GM20000 (cell line): ENCODE results near the gene TBC1D8.

ENCODE experiments used
- DNase-seq: peaks from one replicate; pipeline ENCODE4 v3.0.0; 2012; ENCODE audit warnings: low spot score
- CTCF ChIP-seq: IDR thresholded peaks from 2 replicates; pipeline ENCODE4 v1.5.1; 2012; ENCODE audit warnings: mild to moderate bottlenecking, control low read depth; ENCODE audit errors: extremely low read depth, missing control alignments

Gene TBC1D8

GRCh38 chr2:101089942-101090799, 61.0 kb downstream of the TBC1D8 start:
- TF ChIP-seq CTCF, result no peak
- no peak for DNase-seq

GRCh38 chr2:101089419-101089818, 61.8 kb downstream of the TBC1D8 start:
- peak; percentile 77 for DNase-seq
- TF ChIP-seq CTCF, result no peak

DNA sequence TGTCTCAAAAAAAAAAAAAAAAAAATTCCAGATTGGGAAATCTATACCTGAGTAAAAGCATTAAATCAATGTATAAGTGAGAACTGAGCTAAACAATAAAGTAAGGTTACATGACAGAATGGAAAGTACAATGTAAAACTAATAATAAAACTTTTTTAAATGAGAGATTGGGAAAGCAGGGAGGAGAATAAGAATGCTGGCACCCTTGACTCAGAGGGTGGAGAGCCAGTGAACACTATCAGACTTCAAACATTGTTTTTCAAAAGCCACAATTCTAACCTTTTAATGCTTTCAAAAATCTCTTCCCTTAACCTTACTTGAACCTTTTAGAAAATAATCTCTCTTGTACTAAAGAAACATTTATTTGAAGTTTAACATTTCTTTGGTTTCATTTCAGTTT, 63.5 kb downstream of the TBC1D8 start:
- TF ChIP-seq CTCF, result no peak
- DNase-seq, result no peak

DNA sequence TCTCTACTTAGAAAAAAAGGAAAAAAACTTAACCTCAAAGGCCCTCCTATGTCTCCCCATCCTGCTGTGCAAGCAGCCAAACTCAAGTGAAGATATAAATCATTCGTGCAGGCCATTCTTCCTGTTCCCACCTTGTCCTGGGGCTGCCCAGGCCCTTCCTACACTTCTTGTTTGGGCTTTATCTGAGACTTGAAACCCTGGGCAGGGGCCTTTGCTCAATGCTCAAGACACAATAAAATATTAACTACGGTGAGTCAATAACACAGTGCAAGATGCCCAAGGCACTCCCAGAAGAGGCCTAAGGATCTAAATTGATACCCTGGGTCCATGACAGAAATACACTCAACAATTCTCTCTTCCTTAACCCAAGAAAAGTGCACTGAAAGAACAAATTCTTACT, 67.6 kb downstream of the TBC1D8 start:
- TF ChIP-seq CTCF, result no peak

DNA sequence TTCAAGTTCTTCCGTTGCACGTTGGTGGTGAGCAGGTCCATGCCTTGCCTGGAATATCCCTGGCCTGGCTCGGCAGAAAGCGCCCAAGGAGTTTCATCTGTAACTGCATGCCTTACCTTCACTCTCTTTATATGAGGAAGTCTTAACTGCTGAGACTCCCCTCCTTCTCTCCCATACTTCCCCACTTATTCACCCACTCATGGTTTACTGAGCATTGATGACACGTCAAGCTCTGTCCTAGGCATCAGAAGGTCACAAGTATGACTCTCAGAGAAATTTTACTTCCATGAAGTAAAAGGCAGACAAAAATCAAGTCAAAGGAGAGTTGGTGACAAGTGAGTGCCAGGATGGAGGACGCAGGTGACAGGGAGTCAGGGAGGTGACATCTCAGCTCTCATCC, 68.2 kb downstream of the TBC1D8 start:
- TF ChIP-seq CTCF, result no peak
- DNase-seq, result no peak

More for the DNA sequence above, 67.6 kb downstream of the TBC1D8 start:
- no peak for DNase-seq

- no peak for DNase-seq
- no peak for TF ChIP-seq CTCF
Observed at GRCh38 chr2:101081375-101081907, 69.7 kb downstream of the TBC1D8 start.

DNA sequence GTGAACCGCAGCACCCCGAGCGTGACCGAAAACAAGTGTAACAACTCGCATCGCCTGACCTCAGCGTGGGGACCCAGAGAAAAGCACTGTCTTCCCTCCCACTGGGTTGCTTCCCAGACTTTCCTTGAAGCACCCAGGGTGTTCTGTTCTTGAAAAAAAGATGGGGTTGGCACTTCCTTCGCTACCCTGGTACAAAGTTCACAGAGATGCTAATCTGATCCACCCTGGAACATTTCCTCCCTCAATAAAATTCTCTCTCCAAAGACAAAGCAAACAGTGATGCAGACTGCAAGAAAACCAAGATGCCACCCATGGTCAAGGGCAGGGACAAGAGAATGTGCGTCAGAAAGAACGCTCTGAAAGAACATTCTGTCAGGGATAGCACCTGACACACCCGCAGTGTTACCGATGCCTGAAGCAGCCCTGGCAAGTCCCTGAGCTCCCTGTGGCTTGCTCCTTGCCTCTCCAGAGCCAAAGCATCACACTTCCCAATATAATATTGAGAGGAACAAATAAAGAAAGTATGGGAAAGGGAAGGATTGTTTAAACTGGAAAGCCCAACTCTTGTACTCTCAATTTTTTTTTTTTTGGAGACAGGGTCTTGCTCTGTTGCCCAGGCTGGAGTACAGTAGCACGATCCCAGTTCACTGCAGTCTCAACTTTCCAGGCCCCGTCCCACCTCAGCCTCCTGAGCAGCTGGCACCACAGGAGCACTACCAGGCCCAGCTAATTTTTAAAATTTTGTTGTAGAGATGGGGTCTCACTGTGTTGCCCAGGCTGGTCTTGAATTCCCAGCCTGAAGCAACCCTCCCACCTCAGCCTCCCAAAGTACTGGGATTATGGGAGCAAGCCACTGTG, 70.7 kb downstream of the TBC1D8 start:
- no peak for DNase-seq
- no peak for TF ChIP-seq CTCF
